Hepatocyte (in vitro differentiated cells): ENCODE measurements around the gene RPL18A. TPM values are rescaled to one million over a fixed set of nuclear protein-coding genes. Genes with fewer than 3 reads are reported as not detected.

Experiments used
- DNase-seq: peaks from one replicate; pipeline ENCODE4 v3.0.0-alpha.2; 2016; ENCODE audit warnings: low spot score
- H2AFZ ChIP-seq: fragments of 200-600 bp; sonication (generic); 2 replicates; pipeline ENCODE4 v1.6.0; 2016; ENCODE audit warnings: antibody characterized with exemption, mild to moderate bottlenecking
- H3K27ac ChIP-seq: fragments of 200-600 bp; sonication (generic); 2 replicates; pipeline ENCODE4 v1.5.1; 2016; ENCODE audit warnings: mild to moderate bottlenecking
- H3K27me3 ChIP-seq: fragments of 200-600 bp; sonication (generic); 2 replicates; pipeline ENCODE4 v1.6.1; 2016
- H3K36me3 ChIP-seq: fragments of 200-600 bp; sonication (generic); replicated peaks from 2 replicates; pipeline ENCODE4 v1.5.1; 2016; ENCODE audit warnings: low read depth; ENCODE audit not compliant: insufficient read depth
- H3K4me1 ChIP-seq: fragments of 200-600 bp; sonication (generic); 2 replicates; pipeline ENCODE4 v1.5.1; 2016; ENCODE audit warnings: mild to moderate bottlenecking, moderate library complexity; ENCODE audit not compliant: insufficient read depth
- H3K4me2 ChIP-seq: fragments of 200-600 bp; sonication (generic); 2 replicates; pipeline ENCODE4 v1.6.0; 2016
- H3K4me3 ChIP-seq: fragments of 200-600 bp; sonication (generic); 2 replicates; pipeline ENCODE4 v1.5.1; 2016; ENCODE audit warnings: mild to moderate bottlenecking
- H3K79me2 ChIP-seq: fragments of 200-600 bp; sonication (generic); 2 replicates; pipeline ENCODE4 v1.6.0; 2017; ENCODE audit warnings: mild to moderate bottlenecking
- H3K9me2 ChIP-seq: fragments of 200-600 bp; sonication (generic); replicated peaks from 2 replicates; pipeline ENCODE4 v1.6.0; 2017; ENCODE audit warnings: mild to moderate bottlenecking; ENCODE audit not compliant: insufficient read depth
- H3K9me3 ChIP-seq: fragments of 200-600 bp; sonication (generic); 2 replicates; pipeline ENCODE4 v1.5.1; 2016; ENCODE audit warnings: low read depth, mild to moderate bottlenecking
- H4K20me1 ChIP-seq: fragments of 200-600 bp; sonication (generic); 2 replicates; pipeline ENCODE4 v1.6.0; 2016; ENCODE audit warnings: mild to moderate bottlenecking; ENCODE audit not compliant: insufficient read depth, poor library complexity, severe bottlenecking
- EZH2 ChIP-seq: fragments of 200-600 bp; sonication (generic); IDR thresholded peaks from 2 replicates; pipeline ENCODE4 v1.6.1; 2016; ENCODE audit warnings: antibody characterized with exemption, mild to moderate bottlenecking, borderline replicate concordance
- EZH2phosphoT487 ChIP-seq: fragments of 200-600 bp; sonication (generic); IDR thresholded peaks from one replicate; pipeline ENCODE4 v1.6.1; 2018; ENCODE audit warnings: antibody characterized with exemption, mild to moderate bottlenecking, low read depth, moderate library complexity; ENCODE audit not compliant: unreplicated experiment, severe bottlenecking
- WGBS: methylation state at CpG from one replicate; pipeline ENCODE4 v1.1.6; 2016; ENCODE audit warnings: low lambda C conversion rate; ENCODE audit errors: missing lambda C conversion rate; 5-methylcytosine and 5-hydroxymethylcytosine counted together
- polyA plus RNA-seq: library from polyadenylated mRNA; unstranded; fragments of >200 nt; fragmentation: Nextera tagmentation; extraction: Ambion mirVana; gene quantifications from 2 replicates; pipeline ENCODE4 v1.2.1, GENCODE V29; 2016
- total RNA-seq: library from RNA; depleted of rRNA; stranded (reverse); fragments of >200 nt; gene quantifications from 2 replicates; pipeline ENCODE4 v1.2.3, GENCODE V29; 2014
- TF ChIP-seq, protein P1 (sequence below): fragments of 200-600 bp; sonication (generic); IDR thresholded peaks from 2 replicates; pipeline ENCODE4 v1.5.1; 2016; ENCODE audit warnings: antibody characterized with exemption, mild to moderate bottlenecking; ENCODE audit not compliant: poor library complexity

Gene RPL18A
- total and polyA plus RNA-seq, 2 experiments from 2014 or later = 646 to 1,114 TPM

DNA sequence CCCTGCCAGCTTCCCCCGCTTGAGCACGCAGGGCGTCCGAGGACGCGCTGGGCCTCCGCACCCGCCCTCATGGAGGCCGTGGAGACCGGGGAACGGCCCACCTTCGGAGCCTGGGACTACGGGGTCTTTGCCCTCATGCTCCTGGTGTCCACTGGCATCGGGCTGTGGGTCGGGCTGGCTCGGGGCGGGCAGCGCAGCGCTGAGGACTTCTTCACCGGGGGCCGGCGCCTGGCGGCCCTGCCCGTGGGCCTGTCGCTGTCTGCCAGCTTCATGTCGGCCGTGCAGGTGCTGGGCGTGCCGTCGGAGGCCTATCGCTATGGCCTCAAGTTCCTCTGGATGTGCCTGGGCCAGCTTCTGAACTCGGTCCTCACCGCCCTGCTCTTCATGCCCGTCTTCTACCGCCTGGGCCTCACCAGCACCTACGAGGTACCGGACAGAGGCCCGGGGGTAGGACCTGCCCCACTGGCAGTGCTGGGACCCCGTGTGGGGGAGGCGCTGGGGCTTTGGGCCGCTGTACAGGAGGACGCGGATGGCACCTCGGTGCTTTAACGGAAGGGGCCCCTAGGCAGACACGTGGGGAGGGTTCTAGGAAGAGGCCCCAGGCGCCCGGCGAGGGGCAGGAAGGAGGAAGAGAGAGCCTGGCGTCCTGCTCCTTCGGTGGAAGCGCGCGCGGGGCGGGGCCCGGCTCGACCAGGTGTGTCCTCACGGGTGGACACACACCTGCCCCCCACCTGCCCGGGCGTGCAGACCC is 12.7 kb downstream of the RPL18A start:
- Histone ChIP-seq H3K4me2 (no peak overlapping the region), H3K36me3 (no peaks in the 10 kb centered on the region), H3K79me2 (no peaks in the 10 kb centered on the region), H3K27ac (no peak overlapping the region), H3K27me3 (peaks cover 58% of the 10 kb centered on the region), H3K9me3 (no peaks in the 10 kb centered on the region), H4K20me1 (no peaks in the 10 kb centered on the region), H3K4me1 (no peaks in the 10 kb centered on the region), H3K9me2 (no peaks in the 10 kb centered on the region), H3K4me3 (no peak overlapping the region), H2AFZ (no peak overlapping the region)
- DNase-seq = no peak
- TF ChIP-seq, protein P1, sequence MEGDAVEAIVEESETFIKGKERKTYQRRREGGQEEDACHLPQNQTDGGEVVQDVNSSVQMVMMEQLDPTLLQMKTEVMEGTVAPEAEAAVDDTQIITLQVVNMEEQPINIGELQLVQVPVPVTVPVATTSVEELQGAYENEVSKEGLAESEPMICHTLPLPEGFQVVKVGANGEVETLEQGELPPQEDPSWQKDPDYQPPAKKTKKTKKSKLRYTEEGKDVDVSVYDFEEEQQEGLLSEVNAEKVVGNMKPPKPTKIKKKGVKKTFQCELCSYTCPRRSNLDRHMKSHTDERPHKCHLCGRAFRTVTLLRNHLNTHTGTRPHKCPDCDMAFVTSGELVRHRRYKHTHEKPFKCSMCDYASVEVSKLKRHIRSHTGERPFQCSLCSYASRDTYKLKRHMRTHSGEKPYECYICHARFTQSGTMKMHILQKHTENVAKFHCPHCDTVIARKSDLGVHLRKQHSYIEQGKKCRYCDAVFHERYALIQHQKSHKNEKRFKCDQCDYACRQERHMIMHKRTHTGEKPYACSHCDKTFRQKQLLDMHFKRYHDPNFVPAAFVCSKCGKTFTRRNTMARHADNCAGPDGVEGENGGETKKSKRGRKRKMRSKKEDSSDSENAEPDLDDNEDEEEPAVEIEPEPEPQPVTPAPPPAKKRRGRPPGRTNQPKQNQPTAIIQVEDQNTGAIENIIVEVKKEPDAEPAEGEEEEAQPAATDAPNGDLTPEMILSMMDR = no peak
- TF ChIP-seq EZH2 (no peak), EZH2phosphoT487 (no peak)
- 83% methylated on average over 57 of the region's 61 CpGs for WGBS

DNA sequence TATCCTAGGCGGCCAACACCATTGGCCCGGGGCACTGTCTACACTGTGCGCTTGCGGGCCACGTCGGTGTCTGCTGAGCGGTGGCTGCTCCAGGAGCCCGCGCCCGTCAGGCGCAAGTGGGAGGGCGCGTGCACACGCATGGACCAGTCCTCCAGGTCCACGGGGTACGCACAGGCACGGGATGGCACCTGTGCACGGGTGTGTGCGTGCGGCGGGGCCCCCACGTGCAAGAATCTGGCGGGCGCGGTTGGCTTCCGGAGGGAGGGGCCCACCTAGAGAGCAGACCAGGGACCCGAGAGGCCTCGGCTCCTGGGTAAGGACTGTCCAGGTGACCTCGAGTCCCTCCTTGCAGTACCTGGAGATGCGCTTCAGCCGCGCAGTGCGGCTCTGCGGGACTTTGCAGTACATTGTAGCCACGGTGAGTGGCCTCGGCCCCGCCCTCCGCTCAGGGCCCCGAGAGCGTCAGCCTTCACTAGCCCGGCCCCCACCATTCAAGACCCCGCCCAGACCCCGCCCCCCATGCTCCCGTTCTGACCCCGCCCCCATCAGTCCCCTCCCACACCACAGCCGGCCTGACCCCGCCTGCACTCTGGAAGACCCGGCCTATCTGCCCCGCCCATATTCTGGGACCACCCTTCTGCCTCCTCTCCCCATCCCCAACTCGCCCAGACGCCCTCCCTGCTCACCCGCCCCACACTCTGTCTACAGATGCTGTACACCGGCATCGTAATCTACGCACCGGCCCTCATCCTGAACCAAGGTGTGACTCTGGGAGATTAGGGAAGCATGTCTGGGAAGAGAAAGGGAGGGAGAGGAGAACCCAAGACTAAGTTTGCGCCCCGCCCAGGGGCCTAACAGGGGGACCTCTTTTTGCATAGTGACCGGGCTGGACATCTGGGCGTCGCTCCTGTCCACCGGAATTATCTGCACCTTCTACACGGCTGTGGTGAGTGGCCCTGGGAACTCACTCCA is 14.4 kb downstream of the RPL18A start:
- TF ChIP-seq EZH2phosphoT487 (no peak), EZH2 (no peak)
- TF ChIP-seq, protein P1 = no peak
- no peaks in the 10 kb centered on the region for H3K9me2 ChIP-seq
- no peaks in the 10 kb centered on the region for H4K20me1 ChIP-seq
- no peaks in the 10 kb centered on the region for H3K4me1 ChIP-seq
- no peak overlapping the region for H3K4me3 ChIP-seq
- peaks cover 49% of the 10 kb centered on the region for H3K27me3 ChIP-seq
- peak; percentile 69 for DNase-seq
- H3K27ac ChIP-seq = no peak overlapping the region
- H3K79me2 ChIP-seq = no peaks in the 10 kb centered on the region
- H3K4me2 ChIP-seq = peak overlapping the region; percentile 72
- H2AFZ ChIP-seq = no peak overlapping the region
- WGBS = 17% methylated on average over 42 of the region's 63 CpGs
- H3K9me3 ChIP-seq = no peaks in the 10 kb centered on the region
- H3K36me3 ChIP-seq = no peaks in the 10 kb centered on the region

DNA sequence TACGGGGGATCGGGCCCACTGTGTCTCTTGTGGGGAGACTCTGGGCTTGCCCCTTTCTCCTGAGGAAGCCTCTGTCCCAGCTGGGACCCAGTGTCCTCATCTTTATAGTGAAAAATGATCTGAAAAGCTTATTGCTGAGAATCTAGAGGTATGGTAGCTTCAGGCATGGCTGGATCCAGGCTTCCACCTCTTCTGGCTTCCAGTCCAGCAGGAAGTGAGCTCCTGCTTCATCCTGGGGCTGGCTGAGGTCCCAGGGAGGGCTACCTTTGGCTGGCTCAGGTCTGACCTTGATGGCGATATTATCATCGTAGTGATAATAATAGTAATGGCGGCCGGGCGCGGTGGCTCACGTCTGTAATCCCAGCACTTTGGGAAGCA is 15.0 kb downstream of the RPL18A start:
- Histone ChIP-seq H4K20me1 (no peaks in the 10 kb centered on the region), H3K4me3 (no peak overlapping the region), H3K27me3 (peaks cover 42% of the 10 kb centered on the region), H3K4me1 (no peaks in the 10 kb centered on the region), H3K79me2 (no peaks in the 10 kb centered on the region), H2AFZ (no peak overlapping the region), H3K9me2 (no peaks in the 10 kb centered on the region), H3K36me3 (no peaks in the 10 kb centered on the region), H3K27ac (no peak overlapping the region), H3K9me3 (no peaks in the 10 kb centered on the region), H3K4me2 (no peak overlapping the region)
- no peak for DNase-seq
- TF ChIP-seq EZH2phosphoT487 (no peak), EZH2 (no peak)
- TF ChIP-seq, protein P1 = no peak
- 95% methylated on average over 9 of the region's 9 CpGs for WGBS
